Upper lobe of right lung (tissue), 1 donor: ENCODE measurements around the gene FAM83F. TPM values are rescaled to one million over a fixed set of nuclear protein-coding genes. Genes with fewer than 3 reads are reported as not detected.
A peak's percentile ranks its signal among the peaks of the same experiment; 100 is the strongest.

Source experiments
- ATAC-seq: fragments of 200-7000 bp; cut with Tn5 transposase; one replicate; pipeline ENCODE4 v1.9.1; 2020; ENCODE audit warnings: mild to moderate bottlenecking, moderate library complexity
- DNase-seq: peaks from one replicate; pipeline ENCODE4 v3.0.0-alpha.2; 2020
- H3K27ac ChIP-seq: fragments of 200-600 bp; one replicate; pipeline ENCODE4 v1.8.0; 2022
- H3K27me3 ChIP-seq: fragments of 200-600 bp; one replicate; pipeline ENCODE4 v1.8.0; 2022; ENCODE audit warnings: mild to moderate bottlenecking
- H3K36me3 ChIP-seq: fragments of 200-600 bp; one replicate; pipeline ENCODE4 v1.8.0; 2022
- H3K4me1 ChIP-seq: fragments of 200-600 bp; one replicate; pipeline ENCODE4 v1.8.0; 2022
- H3K4me3 ChIP-seq: fragments of 200-600 bp; one replicate; pipeline ENCODE4 v1.8.0; 2022; ENCODE audit warnings: mild to moderate bottlenecking
- H3K9me3 ChIP-seq: fragments of 200-600 bp; one replicate; pipeline ENCODE4 v1.8.0; 2022
- intact Hi-C: fragments of 100-400 bp; cut with DNase I; formaldehyde crosslinking; loops from one replicate; pipeline ENCODE4 v1.11.0; 2022
- total RNA-seq: library from RNA; stranded (reverse); fragmentation: NEBNext Ultra II Directional; extraction: Animal tissue kit (Norgen Biotek cat#: 25700); gene quantifications from one replicate; pipeline ENCODE4 v1.2.1, GENCODE V29; 2021
- TF ChIP-seq, protein P1 (sequence below): fragments of 200-600 bp; IDR thresholded peaks from one replicate; pipeline ENCODE4 v1.8.0; 2022; ENCODE audit warnings: antibody characterized with exemption
- donor health status: DM: no; HTN: yes; CAD: no; lungs with severe emphysema.

Gene FAM83F
- total RNA-seq, 1 donor from 2014 or later: 0.35 TPM

GRCh38 chr22:39979048-39979447 is 15.7 kb upstream of the FAM83F start:
- Histone ChIP-seq H3K4me1 (no peaks in the 10 kb centered on the region), H3K27ac (no peak overlapping the region), H3K9me3 (no peaks in the 10 kb centered on the region), H3K27me3 (peaks cover 22% of the 10 kb centered on the region), H3K36me3 (no peaks in the 10 kb centered on the region), H3K4me3 (no peak overlapping the region)
- DNase-seq (no peak), ATAC-seq (no peak)
- TF ChIP-seq, protein P1, sequence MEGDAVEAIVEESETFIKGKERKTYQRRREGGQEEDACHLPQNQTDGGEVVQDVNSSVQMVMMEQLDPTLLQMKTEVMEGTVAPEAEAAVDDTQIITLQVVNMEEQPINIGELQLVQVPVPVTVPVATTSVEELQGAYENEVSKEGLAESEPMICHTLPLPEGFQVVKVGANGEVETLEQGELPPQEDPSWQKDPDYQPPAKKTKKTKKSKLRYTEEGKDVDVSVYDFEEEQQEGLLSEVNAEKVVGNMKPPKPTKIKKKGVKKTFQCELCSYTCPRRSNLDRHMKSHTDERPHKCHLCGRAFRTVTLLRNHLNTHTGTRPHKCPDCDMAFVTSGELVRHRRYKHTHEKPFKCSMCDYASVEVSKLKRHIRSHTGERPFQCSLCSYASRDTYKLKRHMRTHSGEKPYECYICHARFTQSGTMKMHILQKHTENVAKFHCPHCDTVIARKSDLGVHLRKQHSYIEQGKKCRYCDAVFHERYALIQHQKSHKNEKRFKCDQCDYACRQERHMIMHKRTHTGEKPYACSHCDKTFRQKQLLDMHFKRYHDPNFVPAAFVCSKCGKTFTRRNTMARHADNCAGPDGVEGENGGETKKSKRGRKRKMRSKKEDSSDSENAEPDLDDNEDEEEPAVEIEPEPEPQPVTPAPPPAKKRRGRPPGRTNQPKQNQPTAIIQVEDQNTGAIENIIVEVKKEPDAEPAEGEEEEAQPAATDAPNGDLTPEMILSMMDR: no peak
- intact Hi-C loops: no loop called here

DNA sequence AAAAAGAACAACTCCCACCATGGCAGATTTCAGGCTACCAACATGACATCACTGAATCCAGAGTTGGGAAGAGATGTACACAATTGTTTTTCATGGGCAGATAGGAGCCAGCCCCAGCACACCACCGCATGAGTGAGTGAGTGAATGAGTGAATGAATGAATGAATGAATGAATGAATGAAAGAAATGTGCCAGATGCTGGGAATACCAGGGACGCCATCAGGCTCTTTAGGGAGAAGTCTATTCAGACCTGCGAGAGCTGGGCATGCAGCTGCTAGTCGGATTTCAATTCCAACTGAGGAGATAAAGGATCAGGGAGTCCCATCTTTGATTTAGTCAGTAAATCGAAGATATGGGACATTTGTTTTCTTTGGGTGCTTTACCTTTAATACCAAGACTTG is 15.3 kb upstream of the FAM83F start:
- intact Hi-C loops: no loop called here
- H3K9me3 ChIP-seq: no peaks in the 10 kb centered on the region
- no peak overlapping the region for H3K4me3 ChIP-seq
- H3K36me3 ChIP-seq: no peaks in the 10 kb centered on the region
- TF ChIP-seq, protein P1: no peak
- ATAC-seq (no peak), DNase-seq (no peak)
- peaks cover 18% of the 10 kb centered on the region for H3K27me3 ChIP-seq
- no peaks in the 10 kb centered on the region for H3K4me1 ChIP-seq
- no peak overlapping the region for H3K27ac ChIP-seq

DNA sequence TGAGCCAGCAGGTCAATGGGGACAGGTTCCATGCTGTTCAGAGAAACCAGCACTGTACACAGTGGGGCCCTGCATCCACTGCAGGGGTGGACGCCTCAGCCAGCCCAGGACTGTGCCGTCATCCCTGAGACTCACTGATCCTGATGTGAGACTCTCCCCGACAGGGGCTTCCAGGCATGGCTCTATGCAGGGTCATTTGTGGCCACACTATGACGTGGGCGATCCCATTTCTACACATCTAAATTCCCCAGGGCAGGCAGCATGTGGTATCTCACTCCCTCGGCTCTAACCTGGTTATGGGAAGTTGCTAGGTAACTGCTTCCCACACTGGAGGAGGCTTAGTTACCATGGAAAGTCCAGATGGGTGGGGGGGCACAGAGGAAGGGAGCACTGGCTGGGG is 14.2 kb upstream of the FAM83F start:
- intact Hi-C loops: no loop called here
- Histone ChIP-seq H3K27ac (no peak overlapping the region), H3K27me3 (peaks cover 13% of the 10 kb centered on the region), H3K36me3 (no peaks in the 10 kb centered on the region), H3K9me3 (no peaks in the 10 kb centered on the region), H3K4me3 (no peak overlapping the region), H3K4me1 (no peaks in the 10 kb centered on the region)
- ATAC-seq: peak; percentile 15
- TF ChIP-seq, protein P1: no peak
- no peak for DNase-seq

DNA sequence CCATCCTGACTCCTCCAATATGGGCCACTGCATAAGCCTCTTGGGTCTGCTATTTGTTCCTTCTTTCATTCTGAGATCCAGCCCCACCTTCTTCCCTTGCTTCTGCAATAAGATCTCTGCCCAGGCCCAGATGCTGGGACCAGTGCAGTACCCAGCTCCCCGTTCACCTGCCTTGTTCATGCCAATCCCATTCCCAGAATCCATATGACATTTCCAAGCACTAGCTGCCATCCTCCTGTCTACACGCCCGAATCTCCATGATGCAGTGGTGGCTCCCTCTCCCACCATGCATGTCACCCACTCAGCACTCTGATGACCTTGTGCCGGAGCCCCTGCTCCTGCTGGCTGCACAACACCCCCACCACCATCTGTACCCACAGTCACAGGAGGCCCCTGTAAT is 11.4 kb upstream of the FAM83F start:
- H3K27ac ChIP-seq: no peak overlapping the region
- DNase-seq (peak; percentile 53), ATAC-seq (no peak)
- TF ChIP-seq, protein P1: no peak
- H3K4me1 ChIP-seq: no peaks in the 10 kb centered on the region
- no peaks in the 10 kb centered on the region for H3K36me3 ChIP-seq
- H3K9me3 ChIP-seq: no peaks in the 10 kb centered on the region
- intact Hi-C loops: no loop called here
- no peak overlapping the region for H3K4me3 ChIP-seq
- peaks cover 5% of the 10 kb centered on the region for H3K27me3 ChIP-seq

- ATAC-seq (no peak), DNase-seq (peak; percentile 6)
- Histone ChIP-seq H3K9me3 (no peaks in the 10 kb centered on the region), H3K27me3 (peaks cover 5% of the 10 kb centered on the region), H3K36me3 (no peaks in the 10 kb centered on the region), H3K27ac (no peak overlapping the region), H3K4me1 (no peaks in the 10 kb centered on the region), H3K4me3 (no peak overlapping the region)
- TF ChIP-seq, protein P1: no peak
- intact Hi-C loops: no loop called here
Observed at GRCh38 chr22:39984006-39984405, 10.7 kb upstream of the FAM83F start.

- no peaks in the 10 kb centered on the region for H3K4me1 ChIP-seq
- TF ChIP-seq, protein P1: no peak
- ATAC-seq (no peak), DNase-seq (peak; percentile 18)
- peaks cover 5% of the 10 kb centered on the region for H3K27me3 ChIP-seq
- H3K4me3 ChIP-seq: no peak overlapping the region
- H3K36me3 ChIP-seq: no peaks in the 10 kb centered on the region
- H3K27ac ChIP-seq: no peak overlapping the region
- H3K9me3 ChIP-seq: no peaks in the 10 kb centered on the region
- intact Hi-C loops: no loop called here
Observed at GRCh38 chr22:39984746-39985145, 10.0 kb upstream of the FAM83F start.
